Measurements from ENCODE around the gene RGS3. TPM values are rescaled to one million over a fixed set of nuclear protein-coding genes. Genes with fewer than 3 reads are reported as not detected.

Gene RGS3
- total and polyA plus RNA-seq, 10 of the 15 experiments (the other 5 are each of a cell fraction or from before 2014, with no cell fraction given): 2.9 to 138 (median 28.8) TPM

DNA sequence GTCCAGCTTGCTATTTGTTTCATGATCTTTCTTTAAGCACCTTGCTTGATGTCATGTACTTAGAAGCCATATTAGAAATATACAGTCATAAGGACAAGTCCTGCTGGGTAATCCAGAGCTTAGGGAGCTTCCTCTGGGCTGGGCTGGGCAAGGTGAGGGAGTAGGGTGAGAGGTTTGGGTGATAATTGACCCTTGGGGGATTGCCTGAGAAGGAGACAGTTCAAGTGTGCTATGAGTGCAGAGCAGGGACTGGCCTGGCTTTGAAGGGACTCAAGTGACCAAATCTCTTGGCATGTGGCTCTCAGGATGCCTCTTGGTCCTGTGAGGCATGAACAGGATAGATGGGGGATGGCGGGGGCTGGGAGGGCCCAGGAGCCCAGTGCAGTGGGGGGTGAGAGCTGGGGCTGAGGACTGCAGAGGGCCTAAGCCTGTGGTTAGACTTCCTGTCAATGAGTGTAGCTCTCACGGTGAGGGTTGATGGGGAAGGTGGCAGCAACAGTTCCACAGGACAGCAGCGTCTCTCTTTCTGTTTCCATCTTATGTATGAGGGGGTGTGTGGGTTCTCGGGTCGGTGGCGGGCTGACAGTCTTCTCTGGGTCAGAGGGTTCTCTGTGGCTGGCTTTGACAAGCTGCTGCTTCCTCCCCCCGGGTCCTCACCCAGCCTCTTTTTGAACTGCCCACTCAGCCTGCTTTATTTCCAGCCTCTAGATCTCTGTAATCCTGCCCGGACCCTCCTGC, 53.5 kb downstream of the RGS3 start (continued):
- TF ChIP-seq, protein P1, sequence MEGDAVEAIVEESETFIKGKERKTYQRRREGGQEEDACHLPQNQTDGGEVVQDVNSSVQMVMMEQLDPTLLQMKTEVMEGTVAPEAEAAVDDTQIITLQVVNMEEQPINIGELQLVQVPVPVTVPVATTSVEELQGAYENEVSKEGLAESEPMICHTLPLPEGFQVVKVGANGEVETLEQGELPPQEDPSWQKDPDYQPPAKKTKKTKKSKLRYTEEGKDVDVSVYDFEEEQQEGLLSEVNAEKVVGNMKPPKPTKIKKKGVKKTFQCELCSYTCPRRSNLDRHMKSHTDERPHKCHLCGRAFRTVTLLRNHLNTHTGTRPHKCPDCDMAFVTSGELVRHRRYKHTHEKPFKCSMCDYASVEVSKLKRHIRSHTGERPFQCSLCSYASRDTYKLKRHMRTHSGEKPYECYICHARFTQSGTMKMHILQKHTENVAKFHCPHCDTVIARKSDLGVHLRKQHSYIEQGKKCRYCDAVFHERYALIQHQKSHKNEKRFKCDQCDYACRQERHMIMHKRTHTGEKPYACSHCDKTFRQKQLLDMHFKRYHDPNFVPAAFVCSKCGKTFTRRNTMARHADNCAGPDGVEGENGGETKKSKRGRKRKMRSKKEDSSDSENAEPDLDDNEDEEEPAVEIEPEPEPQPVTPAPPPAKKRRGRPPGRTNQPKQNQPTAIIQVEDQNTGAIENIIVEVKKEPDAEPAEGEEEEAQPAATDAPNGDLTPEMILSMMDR (IDR thresholded peaks at IDR 0.05 in 2 of 3, conservative IDR thresholded peaks at IDR 0.05 in 1 of 3; ENCODE audit: control insufficient read depth in 2 of 3, extremely low read depth in 1 of 3, insufficient read depth in 1 of 3, low read depth in 3 of 3, low read length in 3 of 3): no peak
- TF ChIP-seq SP1 (IDR thresholded peaks at IDR 0.05; ENCODE audit: low read depth, low read length) (peak; percentile 82), POLR2AphosphoS2 (IDR thresholded peaks at IDR 0.05; ENCODE audit: low read depth, low read length) (no peak), BHLHE40 (IDR thresholded peaks at IDR 0.05; ENCODE audit: borderline replicate concordance in 1 of 2, low read depth in 2 of 2, low read length in 1 of 2) (peak; percentile 64 to 66; a peak in 3 of 4 replicates), SMARCA5 (IDR thresholded peaks at IDR 0.05) (0 out of 2 replicates have a peak, but pooled peaks have one; percentile 7), GABPA (IDR thresholded peaks at IDR 0.05; ENCODE audit: low read depth) (no peak), RELA (IDR thresholded peaks at IDR 0.05; ENCODE audit: borderline replicate concordance, partially characterized antibody) (peak; percentile 21), RFX5 (IDR thresholded peaks at IDR 0.05; ENCODE audit: low read depth, low read length) (no peak), CBX5 (IDR thresholded peaks at IDR 0.05; ENCODE audit: low read depth) (no peak), SREBF2 (IDR thresholded peaks at IDR 0.05; ENCODE audit: low read length) (no peak)
- TF ChIP-seq, protein P2, sequence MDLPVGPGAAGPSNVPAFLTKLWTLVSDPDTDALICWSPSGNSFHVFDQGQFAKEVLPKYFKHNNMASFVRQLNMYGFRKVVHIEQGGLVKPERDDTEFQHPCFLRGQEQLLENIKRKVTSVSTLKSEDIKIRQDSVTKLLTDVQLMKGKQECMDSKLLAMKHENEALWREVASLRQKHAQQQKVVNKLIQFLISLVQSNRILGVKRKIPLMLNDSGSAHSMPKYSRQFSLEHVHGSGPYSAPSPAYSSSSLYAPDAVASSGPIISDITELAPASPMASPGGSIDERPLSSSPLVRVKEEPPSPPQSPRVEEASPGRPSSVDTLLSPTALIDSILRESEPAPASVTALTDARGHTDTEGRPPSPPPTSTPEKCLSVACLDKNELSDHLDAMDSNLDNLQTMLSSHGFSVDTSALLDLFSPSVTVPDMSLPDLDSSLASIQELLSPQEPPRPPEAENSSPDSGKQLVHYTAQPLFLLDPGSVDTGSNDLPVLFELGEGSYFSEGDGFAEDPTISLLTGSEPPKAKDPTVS (IDR thresholded peaks at IDR 0.05; ENCODE audit: low read depth, low read length): no peak
- TF ChIP-seq, protein P3, sequence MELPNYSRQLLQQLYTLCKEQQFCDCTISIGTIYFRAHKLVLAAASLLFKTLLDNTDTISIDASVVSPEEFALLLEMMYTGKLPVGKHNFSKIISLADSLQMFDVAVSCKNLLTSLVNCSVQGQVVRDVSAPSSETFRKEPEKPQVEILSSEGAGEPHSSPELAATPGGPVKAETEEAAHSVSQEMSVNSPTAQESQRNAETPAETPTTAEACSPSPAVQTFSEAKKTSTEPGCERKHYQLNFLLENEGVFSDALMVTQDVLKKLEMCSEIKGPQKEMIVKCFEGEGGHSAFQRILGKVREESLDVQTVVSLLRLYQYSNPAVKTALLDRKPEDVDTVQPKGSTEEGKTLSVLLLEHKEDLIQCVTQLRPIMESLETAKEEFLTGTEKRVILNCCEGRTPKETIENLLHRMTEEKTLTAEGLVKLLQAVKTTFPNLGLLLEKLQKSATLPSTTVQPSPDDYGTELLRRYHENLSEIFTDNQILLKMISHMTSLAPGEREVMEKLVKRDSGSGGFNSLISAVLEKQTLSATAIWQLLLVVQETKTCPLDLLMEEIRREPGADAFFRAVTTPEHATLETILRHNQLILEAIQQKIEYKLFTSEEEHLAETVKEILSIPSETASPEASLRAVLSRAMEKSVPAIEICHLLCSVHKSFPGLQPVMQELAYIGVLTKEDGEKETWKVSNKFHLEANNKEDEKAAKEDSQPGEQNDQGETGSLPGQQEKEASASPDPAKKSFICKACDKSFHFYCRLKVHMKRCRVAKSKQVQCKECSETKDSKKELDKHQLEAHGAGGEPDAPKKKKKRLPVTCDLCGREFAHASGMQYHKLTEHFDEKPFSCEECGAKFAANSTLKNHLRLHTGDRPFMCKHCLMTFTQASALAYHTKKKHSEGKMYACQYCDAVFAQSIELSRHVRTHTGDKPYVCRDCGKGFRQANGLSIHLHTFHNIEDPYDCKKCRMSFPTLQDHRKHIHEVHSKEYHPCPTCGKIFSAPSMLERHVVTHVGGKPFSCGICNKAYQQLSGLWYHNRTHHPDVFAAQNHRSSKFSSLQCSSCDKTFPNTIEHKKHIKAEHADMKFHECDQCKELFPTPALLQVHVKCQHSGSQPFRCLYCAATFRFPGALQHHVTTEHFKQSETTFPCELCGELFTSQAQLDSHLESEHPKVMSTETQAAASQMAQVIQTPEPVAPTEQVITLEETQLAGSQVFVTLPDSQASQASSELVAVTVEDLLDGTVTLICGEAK (IDR thresholded peaks at IDR 0.05; ENCODE audit: borderline replicate concordance): no peak

Measured in GM12878 (cell line).